Measurements from ENCODE around the gene NFATC1.

NFATC1 gene

DNA sequence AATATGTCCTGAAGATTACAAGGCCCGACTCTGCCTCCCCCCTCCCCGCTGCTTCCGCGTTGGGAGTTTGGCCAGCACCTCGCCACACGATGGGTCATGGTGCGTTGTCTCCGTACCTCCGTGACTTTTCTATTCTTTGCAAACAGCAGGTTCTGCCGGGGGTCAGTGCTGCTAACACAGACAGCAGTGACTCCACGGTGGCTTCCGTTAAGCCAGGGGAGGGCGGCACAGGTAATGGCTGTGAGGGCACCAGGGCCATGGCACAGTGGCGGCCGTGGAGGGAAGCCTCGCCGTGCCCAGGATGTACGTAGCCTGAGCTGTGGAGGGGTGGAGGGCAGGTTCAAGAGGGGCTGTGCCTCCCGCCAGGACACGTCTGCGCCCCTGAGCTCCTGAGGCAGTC, 115.5 kb downstream of the NFATC1 start:
- peak overlapping the region; percentile 18 for H3K9ac ChIP-seq (ENCODE audit: insufficient read length, low read depth)
- no peak for TF ChIP-seq YY1 (IDR thresholded peaks at IDR 0.05; ENCODE audit: insufficient read depth, insufficient read length)
- no peak for TF ChIP-seq ZNF274 (IDR thresholded peaks at IDR 0.05; ENCODE audit: low read depth, low read length)
- no peak for TF ChIP-seq SUZ12 (IDR thresholded peaks at IDR 0.05; ENCODE audit: extremely low read depth, insufficient read depth, insufficient read length)
- DNase-seq (ENCODE audit: low read depth, low spot score) = no peak

DNA sequence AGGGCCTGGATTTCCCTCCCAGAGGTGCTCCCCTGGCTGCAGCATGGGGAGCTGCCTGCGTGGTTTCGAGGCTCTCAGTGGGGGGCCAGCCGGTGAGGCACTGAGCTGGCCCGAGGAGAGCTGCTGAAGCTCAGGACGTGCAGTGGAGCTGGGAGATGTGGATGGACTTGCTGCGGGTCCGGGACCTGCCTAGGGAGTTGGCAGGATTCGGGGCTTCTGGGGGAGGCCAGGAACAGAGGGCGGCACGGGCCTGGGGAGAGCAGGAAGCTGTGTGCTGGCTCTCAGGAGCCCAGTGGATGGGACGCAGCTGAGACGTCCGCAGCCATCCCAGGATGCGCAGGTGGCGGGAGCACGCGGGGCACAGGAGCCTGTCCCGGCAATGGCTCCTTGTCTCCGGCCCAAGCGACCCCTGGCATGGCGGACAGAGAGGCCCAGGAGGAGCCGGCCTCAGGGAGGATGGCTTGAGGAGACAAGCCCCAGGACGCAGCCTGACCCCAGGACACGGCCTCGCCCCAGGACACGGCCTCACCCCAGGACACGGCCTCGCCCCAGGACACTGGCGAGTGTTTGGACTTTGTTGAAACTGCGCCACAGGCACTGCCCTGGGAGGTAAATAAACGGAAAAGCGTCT, 116.1 kb downstream of the NFATC1 start:
- no peaks in the 10 kb centered on the region for H3K27me3 ChIP-seq (ENCODE audit: insufficient read depth, insufficient read length)
- peaks cover 14% of the 10 kb centered on the region for H3K36me3 ChIP-seq (ENCODE audit: insufficient read depth, insufficient read length, low read length)
- DNase-seq (ENCODE audit: low read depth, low spot score) = no peak
- peak overlapping the region; percentile 18 for H3K9ac ChIP-seq (ENCODE audit: insufficient read length, low read depth)
- no peaks in the 10 kb centered on the region; the same call in 1 of the 2 replicates for H3K9me3 ChIP-seq (ENCODE audit: insufficient read depth, low read length)
- no peak for TF ChIP-seq SUZ12 (IDR thresholded peaks at IDR 0.05; ENCODE audit: extremely low read depth, insufficient read depth, insufficient read length)
- no peak for TF ChIP-seq ZNF274 (IDR thresholded peaks at IDR 0.05; ENCODE audit: low read depth, low read length)
- TF ChIP-seq YY1 (IDR thresholded peaks at IDR 0.05; ENCODE audit: insufficient read depth, insufficient read length) = no peak
- H3K4me1 ChIP-seq (ENCODE audit: insufficient read depth, insufficient read length) = peaks cover 11% of the 10 kb centered on the region
- H3K4me3 ChIP-seq (ENCODE audit: insufficient read length, low read depth) = no peak overlapping the region

More for the DNA sequence above, 115.5 kb downstream of the NFATC1 start:
- Histone ChIP-seq H3K27me3 (ENCODE audit: insufficient read depth, insufficient read length) (no peaks in the 10 kb centered on the region), H3K9me3 (ENCODE audit: insufficient read depth, low read length) (no peaks in the 10 kb centered on the region; the same call in 1 of the 2 replicates), H3K4me3 (ENCODE audit: insufficient read length, low read depth) (no peak overlapping the region), H3K4me1 (ENCODE audit: insufficient read depth, insufficient read length) (peaks cover 11% of the 10 kb centered on the region), H3K36me3 (ENCODE audit: insufficient read depth, insufficient read length, low read length) (peaks cover 14% of the 10 kb centered on the region)

DNA sequence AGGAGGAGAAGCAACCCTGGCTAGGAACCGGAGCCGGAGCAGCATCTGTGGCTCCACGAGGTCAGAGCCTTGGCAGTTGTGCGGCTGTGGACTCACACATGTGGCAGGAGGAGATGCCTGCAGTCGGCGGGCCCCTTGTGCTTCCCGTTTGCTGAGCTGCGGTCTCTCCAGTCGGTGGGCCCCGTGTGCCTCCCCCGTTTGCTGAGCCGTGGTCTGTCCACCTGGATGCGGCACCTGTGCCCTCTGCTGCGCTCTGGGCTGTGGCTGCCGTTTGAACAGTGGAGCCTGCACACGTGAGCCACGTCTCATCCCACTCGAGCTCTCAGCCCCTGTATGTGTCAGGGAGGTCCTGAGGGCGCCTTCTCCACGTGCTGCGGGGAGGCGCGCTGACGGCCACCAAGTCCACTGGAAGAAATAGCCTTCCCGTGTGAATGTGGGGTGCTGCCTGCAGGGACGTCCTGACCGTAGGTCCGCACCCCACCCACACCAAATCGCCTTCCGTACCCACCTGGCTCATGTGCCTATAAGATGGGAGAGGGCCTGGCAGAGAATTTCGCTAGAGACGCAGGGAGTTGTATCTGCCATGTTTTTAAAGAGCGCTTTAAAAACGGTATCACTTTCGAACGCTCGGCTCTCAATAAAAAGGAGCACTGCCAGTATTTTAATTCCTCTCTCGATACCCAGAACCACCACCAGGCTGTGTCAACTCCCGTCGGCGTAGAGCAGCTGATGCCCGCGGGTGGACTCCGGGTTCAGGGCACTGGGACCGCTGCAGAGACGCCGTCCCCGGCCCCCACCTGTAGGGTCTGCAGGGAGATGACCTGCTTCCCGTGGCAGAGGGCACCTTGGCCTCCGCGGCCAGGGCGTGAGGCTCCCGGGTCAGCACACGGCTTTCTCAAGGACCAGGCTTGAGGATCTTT, 117.0 kb downstream of the NFATC1 start:
- H3K9ac ChIP-seq (ENCODE audit: insufficient read length, low read depth) = no peak overlapping the region
- no peak overlapping the region for H3K4me3 ChIP-seq (ENCODE audit: insufficient read length, low read depth)
- H3K27me3 ChIP-seq (ENCODE audit: insufficient read depth, insufficient read length) = no peaks in the 10 kb centered on the region
- H3K4me1 ChIP-seq (ENCODE audit: insufficient read depth, insufficient read length) = peaks cover 8% of the 10 kb centered on the region
- peaks cover 14% of the 10 kb centered on the region for H3K36me3 ChIP-seq (ENCODE audit: insufficient read depth, insufficient read length, low read length)
- no peak for DNase-seq (ENCODE audit: low read depth, low spot score)
- H3K9me3 ChIP-seq (ENCODE audit: insufficient read depth, low read length) = no peaks in the 10 kb centered on the region; the same call in 1 of the 2 replicates
- TF ChIP-seq SUZ12 (IDR thresholded peaks at IDR 0.05; ENCODE audit: extremely low read depth, insufficient read depth, insufficient read length) (no peak), ZNF274 (IDR thresholded peaks at IDR 0.05; ENCODE audit: low read depth, low read length) (no peak), YY1 (IDR thresholded peaks at IDR 0.05; ENCODE audit: insufficient read depth, insufficient read length) (no peak)

DNA sequence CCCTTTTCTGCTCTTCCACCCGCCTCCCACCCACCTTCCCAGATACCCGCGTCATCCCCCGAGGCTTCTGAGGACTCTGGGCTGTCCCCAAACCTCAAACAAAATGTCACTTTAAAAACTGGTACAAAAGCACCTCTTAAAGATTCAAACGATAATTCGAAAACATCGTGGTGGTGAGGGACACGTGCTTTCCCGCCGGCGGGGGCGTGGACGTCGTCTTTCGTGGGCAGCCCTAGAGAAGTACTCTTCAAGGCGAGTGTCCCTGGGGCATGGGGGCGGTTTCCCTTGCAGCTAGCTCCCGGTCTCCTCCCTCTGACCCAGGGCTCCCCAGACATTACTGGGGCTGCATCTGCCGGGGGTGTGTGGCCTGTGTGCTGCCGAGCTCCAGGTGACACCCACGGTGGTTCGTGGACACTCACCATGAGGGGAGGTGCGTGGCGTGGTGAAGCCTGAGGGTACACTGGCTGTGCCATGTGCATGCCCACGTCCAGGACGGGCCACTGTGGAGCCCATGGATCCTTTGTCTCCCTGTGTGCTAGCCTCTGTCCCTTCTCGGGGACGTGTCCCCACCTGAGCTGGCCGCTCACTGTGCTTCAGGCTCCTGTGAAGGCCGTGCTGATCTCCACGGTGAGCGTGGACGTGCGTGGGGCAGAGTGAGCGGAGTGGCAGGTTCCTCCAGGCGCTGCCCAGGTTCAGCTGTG, 117.8 kb downstream of the NFATC1 start:
- peaks cover 16% of the 10 kb centered on the region for H3K36me3 ChIP-seq (ENCODE audit: insufficient read depth, insufficient read length, low read length)
- no peak for DNase-seq (ENCODE audit: low read depth, low spot score)

DNA sequence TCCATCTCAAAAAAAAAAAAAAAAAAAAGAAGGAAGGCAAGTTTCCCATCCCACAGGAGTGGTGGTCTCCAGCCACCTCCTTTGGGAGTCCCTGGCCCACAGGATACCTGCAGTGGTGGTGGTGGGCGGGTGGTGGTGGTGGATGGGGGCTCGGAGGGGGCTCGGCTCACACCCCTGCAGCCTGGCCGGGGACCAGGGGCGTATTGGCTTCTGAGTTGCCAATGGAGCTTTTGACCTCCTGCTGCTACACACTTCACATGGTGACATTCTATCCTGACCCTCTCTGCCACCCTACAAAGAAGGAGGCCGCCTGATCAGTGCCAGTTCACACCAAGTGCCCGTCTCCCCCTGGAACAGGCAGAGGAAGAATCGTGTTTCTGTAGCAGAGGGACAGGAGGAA, 119.6 kb downstream of the NFATC1 start:
- Histone ChIP-seq H3K4me1 (ENCODE audit: insufficient read depth, insufficient read length) (peaks cover 8% of the 10 kb centered on the region), H3K27me3 (ENCODE audit: insufficient read depth, insufficient read length) (no peaks in the 10 kb centered on the region), H3K36me3 (ENCODE audit: insufficient read depth, insufficient read length, low read length) (peaks cover 9% of the 10 kb centered on the region), H3K4me3 (ENCODE audit: insufficient read length, low read depth) (no peak overlapping the region), H3K9ac (ENCODE audit: insufficient read length, low read depth) (no peak overlapping the region), H3K9me3 (ENCODE audit: insufficient read depth, low read length) (no peaks in the 10 kb centered on the region; the same call in 1 of the 2 replicates)
- no peak for TF ChIP-seq SUZ12 (IDR thresholded peaks at IDR 0.05; ENCODE audit: extremely low read depth, insufficient read depth, insufficient read length)
- no peak for TF ChIP-seq YY1 (IDR thresholded peaks at IDR 0.05; ENCODE audit: insufficient read depth, insufficient read length)
- TF ChIP-seq ZNF274 (IDR thresholded peaks at IDR 0.05; ENCODE audit: low read depth, low read length) = no peak
- no peak for DNase-seq (ENCODE audit: low read depth, low spot score)

More for the DNA sequence above, 117.8 kb downstream of the NFATC1 start:
- Histone ChIP-seq H3K9ac (ENCODE audit: insufficient read length, low read depth) (no peak overlapping the region), H3K4me1 (ENCODE audit: insufficient read depth, insufficient read length) (peaks cover 8% of the 10 kb centered on the region), H3K4me3 (ENCODE audit: insufficient read length, low read depth) (no peak overlapping the region), H3K27me3 (ENCODE audit: insufficient read depth, insufficient read length) (no peaks in the 10 kb centered on the region), H3K9me3 (ENCODE audit: insufficient read depth, low read length) (no peaks in the 10 kb centered on the region; the same call in 1 of the 2 replicates)
- TF ChIP-seq YY1 (IDR thresholded peaks at IDR 0.05; ENCODE audit: insufficient read depth, insufficient read length) = no peak

DNA sequence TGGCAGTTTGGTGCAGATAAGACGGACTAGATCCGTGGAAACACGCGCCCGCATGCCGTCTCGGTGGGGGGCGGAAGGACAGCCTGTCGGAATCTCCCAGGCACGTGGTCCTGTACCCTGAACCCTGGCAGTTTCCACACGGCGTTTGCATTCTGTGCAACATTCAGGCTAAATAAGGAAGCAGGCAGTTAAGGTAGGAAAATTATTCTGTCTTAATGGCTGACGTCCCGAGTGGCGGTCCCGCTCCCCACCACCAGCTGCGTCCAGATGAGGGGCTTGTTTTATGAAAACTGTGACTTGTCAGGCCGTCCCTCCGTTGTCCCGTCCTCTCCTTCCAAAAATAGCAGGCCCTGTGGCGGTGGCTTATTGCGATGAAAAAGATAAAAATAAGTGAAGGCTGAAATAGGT, 120.2 kb downstream of the NFATC1 start:
- DNase-seq (ENCODE audit: low read depth, low spot score) = no peak
- H3K27me3 ChIP-seq (ENCODE audit: insufficient read depth, insufficient read length) = no peaks in the 10 kb centered on the region
- H3K4me3 ChIP-seq (ENCODE audit: insufficient read length, low read depth) = no peak overlapping the region
- H3K36me3 ChIP-seq (ENCODE audit: insufficient read depth, insufficient read length, low read length) = peaks cover 9% of the 10 kb centered on the region
- H3K4me1 ChIP-seq (ENCODE audit: insufficient read depth, insufficient read length) = peaks cover 5% of the 10 kb centered on the region
- TF ChIP-seq SUZ12 (IDR thresholded peaks at IDR 0.05; ENCODE audit: extremely low read depth, insufficient read depth, insufficient read length) (no peak), ZNF274 (IDR thresholded peaks at IDR 0.05; ENCODE audit: low read depth, low read length) (no peak), YY1 (IDR thresholded peaks at IDR 0.05; ENCODE audit: insufficient read depth, insufficient read length) (no peak)
- no peak overlapping the region for H3K9ac ChIP-seq (ENCODE audit: insufficient read length, low read depth)
- no peaks in the 10 kb centered on the region; the same call in 1 of the 2 replicates for H3K9me3 ChIP-seq (ENCODE audit: insufficient read depth, low read length)

All from NT2/D1 (cell line).